K562 (cell line): ENCODE measurements around the gene SUV39H2. TPM values are rescaled to one million over a fixed set of nuclear protein-coding genes. Genes with fewer than 3 reads are reported as not detected.

Experiments
- BCLAF1 ChIP-seq, 2 experiments: fragments of 450-650 bp in 1 of 2; IDR thresholded peaks; 2 replicates each; pipeline ENCODE4 v1.6.1; 2011 to 2017; ENCODE audit warnings: low read depth in 2 of 2, antibody characterized with exemption in 1 of 2, borderline replicate concordance in 1 of 2, low read length in 1 of 2, mild to moderate bottlenecking in 1 of 2, mixed read lengths in 1 of 2; ENCODE audit not compliant: control insufficient read depth in 1 of 2
- BRD9 ChIP-seq: fragments of 450-650 bp; IDR thresholded peaks from 2 replicates; pipeline ENCODE4 v1.6.1; 2018; ENCODE audit warnings: low read depth; ENCODE audit not compliant: partially characterized antibody
- CBX8 ChIP-seq: fragments of 200-600 bp; sonication (generic); IDR thresholded peaks from 2 replicates; pipeline ENCODE4 v1.6.1; 2012; ENCODE audit warnings: borderline replicate concordance, mixed run types, low read depth, mild to moderate bottlenecking, moderate library complexity, mixed read lengths, low read length, control low read depth, inconsistent platforms; ENCODE audit not compliant: poor library complexity, severe bottlenecking; ENCODE audit errors: extremely low read depth
- ETS1 ChIP-seq: conservative IDR thresholded peaks from 2 replicates; pipeline ENCODE4 v1.6.1; 2011; ENCODE audit warnings: low read depth, mild to moderate bottlenecking, low read length; ENCODE audit not compliant: control insufficient read depth
- FOXK1 ChIP-seq: sonication (generic); formaldehyde crosslinking; IDR thresholded peaks from 2 replicates; pipeline ENCODE4 v1.8.0; 2022; ENCODE audit warnings: missing genetic modification reagents, mild to moderate bottlenecking, borderline replicate concordance
- HES1 ChIP-seq: fragments of 450-650 bp; IDR thresholded peaks from 2 replicates; pipeline ENCODE4 v1.6.1; 2016; ENCODE audit warnings: low read depth, mild to moderate bottlenecking, moderate library complexity
- HINFP ChIP-seq: fragments of 450-650 bp; conservative IDR thresholded peaks from 2 replicates; pipeline ENCODE4 v1.6.1; 2016; ENCODE audit warnings: missing genetic modification characterization, low read depth, mild to moderate bottlenecking, control low read depth, missing compliant biosample characterization
- IRF9 ChIP-seq: fragments of 450-650 bp; IDR thresholded peaks from 2 replicates; pipeline ENCODE4 v1.6.1; 2016; ENCODE audit warnings: missing biosample characterization, missing genetic modification characterization
- NR2F6 ChIP-seq: fragments of 450-650 bp; formaldehyde crosslinking; IDR thresholded peaks from 2 replicates; pipeline ENCODE4 v1.4.0; 2020; ENCODE audit warnings: mild to moderate bottlenecking
- NR3C1 ChIP-seq: sonication (generic); formaldehyde crosslinking; IDR thresholded peaks from 2 replicates; pipeline ENCODE4 v1.8.1; 2022; ENCODE audit warnings: missing genetic modification reagents
- POLR2B ChIP-seq: fragments of 450-650 bp; IDR thresholded peaks from 2 replicates; pipeline ENCODE4 v1.6.1; 2018; ENCODE audit warnings: low read depth; ENCODE audit not compliant: partially characterized antibody
- THAP12 ChIP-seq: fragments of 250-450 bp; sonication (Bioruptor Pico); IDR thresholded peaks from 2 replicates; pipeline ENCODE4 v1.9.0; 2021; ENCODE audit warnings: mild to moderate bottlenecking, inconsistent platforms
- U2AF2 ChIP-seq: fragments of 200-400 bp; formaldehyde crosslinking; optimal IDR thresholded peaks from 2 replicates; pipeline ENCODE3; 2017; ENCODE audit warnings: low read depth, mild to moderate bottlenecking, low read length
- ZNF24 ChIP-seq: fragments of 450-650 bp; IDR thresholded peaks from 2 replicates; pipeline ENCODE4 v1.6.1; 2016
- ZNF644 ChIP-seq: fragments of 200-800 bp; sonication (Bioruptor generic); IDR thresholded peaks from 2 replicates; pipeline ENCODE4 v1.6.1; 2016; ENCODE audit warnings: low read depth, missing genetic modification characterization, missing compliant biosample characterization
- polyA plus RNA-seq, 8 experiments: library from polyadenylated mRNA; depleted of rRNA in 4 of 8; stranded (reverse) in 5 of 8; unstranded in 3 of 8; fragments of >200 nt; fragmentation: Nextera tagmentation in 2 of 8; fragmentation: Illumina TruSeq in 1 of 8; extraction: Ambion mirVana in 2 of 8; extraction: Trizol in 1 of 8; gene quantifications; 2 replicates each; pipeline versions ENCODE4 v1.2.1 to v1.2.3, GENCODE V29; 2011 to 2014; ENCODE audit warnings: inconsistent platforms in 1 of 8, missing spikeins in 1 of 8
- total RNA-seq, 7 experiments: library from RNA; depleted of rRNA in 6 of 7; stranded (reverse); fragments of >200 nt in 6 of 7; fragmentation: Illumina TruSeq in 2 of 7; extraction: Trizol in 2 of 7; gene quantifications; 2 replicates each; pipeline versions ENCODE4 v1.2.1 to v1.2.3, GENCODE V29; 2011 to 2021; ENCODE audit warnings: low replicate concordance in 1 of 7

Gene SUV39H2
- total and polyA plus RNA-seq, 9 of the 15 experiments (the other 6 are each of a cell fraction or from before 2014, with no cell fraction given), result 24.1 to 54.3 (median 41.3) TPM

GRCh38 chr10:14837757-14838581, 40.7 kb upstream of the SUV39H2 start, which contains the start of the genes CDNF, HSPA14 and MSANTD7 (continued):
- TF ChIP-seq FOXK1 (CRISPR knock-in tag) (no peak), ZNF644 (tag) (no peak), POLR2B (peak; percentile 87), BCLAF1 (IDR thresholded peaks at IDR 0.05; ENCODE audit: borderline replicate concordance in 1 of 2, control insufficient read depth in 1 of 2, low read depth in 2 of 2, low read length in 1 of 2) (no peak), IRF9 (no peak), NR2F6 (CRISPR knock-in tag) (no peak), BRD9 (no peak), HINFP (tag) (no peak), THAP12 (CRISPR knock-in tag) (peak; percentile 93), HES1 (0 out of 2 replicates have a peak, but pooled peaks have one; percentile 21), U2AF2 (no peak), ETS1 (peak; percentile 58; the same call in 1 of the 2 replicates), ZNF24 (no peak), NR3C1 (CRISPR knock-in tag) (no peak), CBX8 (no peak)
